Stimulated activated CD4-positive, alpha-beta T cell treated with anti-CD3 and anti-CD28 coated beads, Interleukin-2, amount 100 ng/mL, for 4 hours (primary cell): ENCODE results near the gene ARL13B.
A peak's percentile ranks its signal among the peaks of the same experiment; 100 is the strongest.
"Not testable (repeated sequence)": the region's sequence is repeated elsewhere in the genome, so short reads cannot be mapped to it uniquely, and the experiment has no call there.

Experiments used
- DNase-seq: peaks from one replicate; pipeline ENCODE4 v3.0.0-alpha.2; 2020; ENCODE audit warnings: low read depth

The ARL13B gene

GRCh38 chr3:94001191-94001590, 21.2 kb downstream of the ARL13B start:
- no peak for DNase-seq

- DNase-seq, result no peak
Observed at GRCh38 chr3:94001827-94002495, 22.0 kb downstream of the ARL13B start.

- DNase-seq, result no peak
Observed at GRCh38 chr3:94004301-94004910, 24.5 kb downstream of the ARL13B start.

- no peak for DNase-seq
Observed at GRCh38 chr3:94008253-94008652, 28.3 kb downstream of the ARL13B start.

GRCh38 chr3:94009608-94010007, 29.7 kb downstream of the ARL13B start:
- no peak for DNase-seq

GRCh38 chr3:94011233-94011711, 31.3 kb downstream of the ARL13B start:
- DNase-seq, result no peak

- no peak for DNase-seq
Observed at GRCh38 chr3:94012185-94012584, 32.2 kb downstream of the ARL13B start.

GRCh38 chr3:94015025-94015424, 35.1 kb downstream of the ARL13B start:
- no peak for DNase-seq

- no peak for DNase-seq
Observed at GRCh38 chr3:94019659-94020058, 39.7 kb downstream of the ARL13B start.

- DNase-seq, result no peak
Observed at GRCh38 chr3:94020293-94020692, 40.3 kb downstream of the ARL13B start.

GRCh38 chr3:94024385-94024784, 44.4 kb downstream of the ARL13B start:
- DNase-seq, result no peak

- DNase-seq, result no peak
Observed at GRCh38 chr3:94026623-94027022, 46.7 kb downstream of the ARL13B start.

GRCh38 chr3:94028093-94028837, 48.3 kb downstream of the ARL13B start, which contains the start of gene STX19:
STX19 (minus strand) TSS chr3:94028597; CDS start chr3:94015269, 13,328 bp downstream.
- DNase-seq, result no peak

GRCh38 chr3:94036909-94037507, 57.1 kb downstream of the ARL13B start:
- DNase-seq, result no peak

GRCh38 chr3:94043285-94043684, 63.3 kb downstream of the ARL13B start:
- no peak for DNase-seq

- DNase-seq, result not testable (repeated sequence)
Observed at GRCh38 chr3:94044100-94044936, 64.4 kb downstream of the ARL13B start.

- DNase-seq, result no peak
Observed at GRCh38 chr3:94046533-94046932, 66.6 kb downstream of the ARL13B start.

GRCh38 chr3:94049267-94049666, 69.3 kb downstream of the ARL13B start:
- no peak for DNase-seq

- DNase-seq, result no peak
Observed at GRCh38 chr3:94050546-94050945, 70.6 kb downstream of the ARL13B start.

GRCh38 chr3:94061297-94061696, 81.3 kb downstream of the ARL13B start:
- no peak for DNase-seq

- peak; percentile 72 for DNase-seq
Observed at GRCh38 chr3:94062513-94063404, 82.8 kb downstream of the ARL13B start, which contains the start of the genes DHFR2 and NSUN3. DHFR2 (minus strand) TSS chr3:94062916; CDS start chr3:94061511, 1,405 bp downstream. NSUN3 (plus strand) TSS chr3:94063061; CDS start chr3:94063127, 66 bp downstream.
